PC-9 (cell line): ENCODE results near the gene COQ9.

Experiments used
- CTCF ChIP-seq: fragments of 200-600 bp; sonication (generic); conservative IDR thresholded peaks from 2 replicates; pipeline ENCODE4 v1.6.1; 2017; ENCODE audit warnings: mixed run types, antibody characterized with exemption, mild to moderate bottlenecking, moderate library complexity
- EZH2 ChIP-seq: fragments of 200-600 bp; sonication (generic); IDR thresholded peaks from 2 replicates; pipeline ENCODE4 v1.8.0; 2017; ENCODE audit warnings: antibody characterized with exemption, low read depth

GRCh38 chr16:57407521-57408353, 39.5 kb upstream of the COQ9 start:
- TF ChIP-seq CTCF = no peak
- no peak for TF ChIP-seq EZH2
